ENCODE results near the gene MAN2B2. TPM values are rescaled to one million over a fixed set of nuclear protein-coding genes. Genes with fewer than 3 reads are reported as not detected.

The MAN2B2 gene
- total RNA-seq (2012; rRNA removed) (11.9 and 13.4 TPM in 2 replicates), polyA plus RNA-seq (2012; rRNA removed) (33.8 and 34.1 TPM in 2 replicates), Bru-seq, nascent RNA (percentile 58 among the genes with signal in this experiment), BruChase-seq, experiment 1, labeled RNA remaining after a 6-hour chase (percentile 59 among the genes with signal in this experiment), BruChase-seq, experiment 2, labeled RNA remaining after a 2-hour chase (percentile 49 among the genes with signal in this experiment)
- polyA plus RNA-seq (2012; cell fraction: cytosol; rRNA removed), result 28.6 and 52.3 TPM in 2 replicates
- polyA plus RNA-seq (2012; cell fraction: nucleus; rRNA removed; ENCODE audit: low replicate concordance), result 24.9 and 43.8 TPM in 2 replicates
- long read RNA-seq, full-length matches to known transcripts, result 9 of 173 reads
- long read RNA-seq, partial matches to known transcripts, result 33 of 173 reads
- long read RNA-seq, other reads (novel, unspliced or antisense), result 131 of 173 reads

DNA sequence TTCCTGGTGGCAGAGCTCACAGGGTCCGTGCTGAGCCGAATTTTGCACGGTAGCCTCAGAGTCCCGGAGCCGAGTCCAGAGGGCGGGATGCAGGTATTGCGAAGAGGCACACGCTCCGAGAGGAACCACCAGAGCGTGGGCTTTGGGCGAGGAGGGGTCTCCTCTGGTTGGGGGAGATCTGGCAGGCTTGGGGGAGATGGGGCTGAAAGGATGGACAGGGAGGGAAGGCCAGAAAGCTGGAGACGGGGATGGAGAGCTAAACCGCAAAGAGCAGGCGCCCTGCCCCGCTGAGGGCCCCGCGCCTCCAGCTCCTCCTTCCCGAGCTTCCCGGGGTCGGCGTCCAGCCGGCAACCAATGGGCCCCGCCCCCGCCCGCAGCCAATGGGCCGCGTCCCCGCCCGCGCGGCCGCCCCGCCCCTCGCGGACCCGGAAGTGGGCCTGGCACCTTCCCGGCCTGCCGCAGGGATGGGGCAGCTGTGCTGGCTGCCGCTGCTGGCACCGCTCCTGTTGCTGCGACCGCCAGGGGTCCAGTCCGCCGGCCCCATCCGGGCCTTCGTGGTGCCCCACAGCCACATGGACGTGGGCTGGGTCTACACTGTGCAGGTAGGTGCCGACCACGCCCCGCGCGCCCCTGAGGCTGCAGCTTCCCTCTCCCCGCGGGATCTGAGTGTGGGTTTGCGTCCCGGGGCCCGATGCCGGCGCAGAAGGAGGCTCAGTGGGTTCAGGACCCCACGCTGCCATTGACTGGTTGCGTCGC, at the start of gene MAN2B2:
Gene MAN2B2, plus strand, starts transcription at position 443 of the 756 bp plus-strand sequence. Its CDS starts 22 bp downstream, at position 465.
- peak within 1 kb of the TSS; percentile 20 to 94 for H4K8ac ChIP-seq (ENCODE audit: low read depth in 2 of 2, low read length in 2 of 2)
- H4K91ac ChIP-seq (ENCODE audit: insufficient read depth, low read depth, low read length), result peak within 1 kb of the TSS; percentile 69; the same call in 1 of the 2 replicates
- H4K5ac ChIP-seq (ENCODE audit: low read depth, low read length), result peak within 1 kb of the TSS; percentile 88
- peaks cover 4% of the 10 kb centered on the region; the same call in 1 of the 2 replicates for H3K9me1 ChIP-seq (ENCODE audit: insufficient read depth, low read length)
- H3K27me3 ChIP-seq (ENCODE audit: control insufficient read depth, insufficient read depth, low read length), result peaks cover 14% of the 10 kb centered on the region
- H3K4me1 ChIP-seq (ENCODE audit: control insufficient read depth, insufficient read depth, low read length), result peaks cover 8% of the 10 kb centered on the region; the same call in 1 of the 2 replicates
- dilution Hi-C loops (cut with HindIII; ENCODE audit: low sequenced_read_pairs, unreplicated experiment) (no loop called here), intact Hi-C loops (cut with micrococcal nuclease) (no loop called here), in situ Hi-C loops (cut with MboI; ENCODE audit: low sequenced_read_pairs) (no loop called here)
- peak within 1 kb of the TSS; percentile 68; the same call in 1 of the 2 replicates for H2AK5ac ChIP-seq (ENCODE audit: low read depth, low read length)
- DNase-seq, result peak; percentile 63
- H3K36me3 ChIP-seq (ENCODE audit: control insufficient read depth, insufficient read depth, low read length), result peaks cover 16% of the 10 kb centered on the region
- peak within 1 kb of the TSS; percentile 25 for H2BK5ac ChIP-seq (ENCODE audit: low read depth, low read length, poor library complexity, severe bottlenecking)
- H3K4me3 ChIP-seq (ENCODE audit: insufficient read depth, low read depth, low read length), result peak within 1 kb of the TSS; percentile 90
- peak within 1 kb of the TSS; percentile 51 for H3K23ac ChIP-seq (ENCODE audit: low read depth, low read length)
- peak within 1 kb of the TSS; percentile 71; the same call in 1 of the 2 replicates for H3K14ac ChIP-seq (replicated peaks; ENCODE audit: low read depth, low read length)
- 1% methylated on average over 24 of the region's 62 CpGs; no CpG with 5 or more reads in 1 of the 2 experiments for WGBS, 2 experiments (ENCODE audit: extremely low coverage in 2 of 2, insufficient read length in 1 of 2)
- peak within 1 kb of the TSS; percentile 32; the same call in 1 of the 2 replicates for H2BK120ac ChIP-seq (ENCODE audit: low read depth, low read length)
- no peak within 1 kb of the TSS for H2BK20ac ChIP-seq (ENCODE audit: low read depth, low read length)
- peak within 1 kb of the TSS; percentile 88 for H3K9ac ChIP-seq (ENCODE audit: low read depth, low read length)
- ATAC-seq (ENCODE audit: low read depth), result peak; percentile 100
- TF ChIP-seq CHD1 (IDR thresholded peaks at IDR 0.05; ENCODE audit: low read depth, low read length), result no peak
- no peak for TF ChIP-seq BHLHE40 (IDR thresholded peaks at IDR 0.05; ENCODE audit: low read depth, low read length)
- TF ChIP-seq POLR2A (IDR thresholded peaks at IDR 0.05; ENCODE audit: low read depth, low read length), result peak; percentile 62
- TF ChIP-seq MAZ (IDR thresholded peaks at IDR 0.05; ENCODE audit: borderline replicate concordance, low read depth, low read length), result peak; percentile 81; the same call in 1 of the 2 replicates
- TF ChIP-seq MAFK (IDR thresholded peaks at IDR 0.05; ENCODE audit: low read depth, low read length), result no peak
- TF ChIP-seq RAD21 (IDR thresholded peaks at IDR 0.05; ENCODE audit: low read length), result 0 out of 2 replicates have a peak, but pooled peaks have one; percentile 12
- TF ChIP-seq, protein P1, sequence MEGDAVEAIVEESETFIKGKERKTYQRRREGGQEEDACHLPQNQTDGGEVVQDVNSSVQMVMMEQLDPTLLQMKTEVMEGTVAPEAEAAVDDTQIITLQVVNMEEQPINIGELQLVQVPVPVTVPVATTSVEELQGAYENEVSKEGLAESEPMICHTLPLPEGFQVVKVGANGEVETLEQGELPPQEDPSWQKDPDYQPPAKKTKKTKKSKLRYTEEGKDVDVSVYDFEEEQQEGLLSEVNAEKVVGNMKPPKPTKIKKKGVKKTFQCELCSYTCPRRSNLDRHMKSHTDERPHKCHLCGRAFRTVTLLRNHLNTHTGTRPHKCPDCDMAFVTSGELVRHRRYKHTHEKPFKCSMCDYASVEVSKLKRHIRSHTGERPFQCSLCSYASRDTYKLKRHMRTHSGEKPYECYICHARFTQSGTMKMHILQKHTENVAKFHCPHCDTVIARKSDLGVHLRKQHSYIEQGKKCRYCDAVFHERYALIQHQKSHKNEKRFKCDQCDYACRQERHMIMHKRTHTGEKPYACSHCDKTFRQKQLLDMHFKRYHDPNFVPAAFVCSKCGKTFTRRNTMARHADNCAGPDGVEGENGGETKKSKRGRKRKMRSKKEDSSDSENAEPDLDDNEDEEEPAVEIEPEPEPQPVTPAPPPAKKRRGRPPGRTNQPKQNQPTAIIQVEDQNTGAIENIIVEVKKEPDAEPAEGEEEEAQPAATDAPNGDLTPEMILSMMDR (conservative IDR thresholded peaks at IDR 0.05; ENCODE audit: low read depth, low read length), result 0 out of 2 replicates have a peak, but pooled peaks have one; percentile 7
- no peak for TF ChIP-seq NFE2L2 (IDR thresholded peaks at IDR 0.05; ENCODE audit: low read depth, low read length)
- TF ChIP-seq RCOR1 (IDR thresholded peaks at IDR 0.05; ENCODE audit: insufficient replicate concordance, low read length), result no peak
- no peak for TF ChIP-seq CEBPB (IDR thresholded peaks at IDR 0.05; ENCODE audit: low read depth, low read length)
- TF ChIP-seq FOS (IDR thresholded peaks at IDR 0.05; ENCODE audit: low read depth, low read length), result no peak
- peak; percentile 55; the same call in 1 of the 2 replicates for TF ChIP-seq MXI1 (IDR thresholded peaks at IDR 0.05; ENCODE audit: borderline replicate concordance, low read depth, low read length)
- BruUV-seq (replicated peaks), result no TSS peak
- H3K56ac ChIP-seq (ENCODE audit: extremely low read depth, insufficient read depth, low read length), result peak within 1 kb of the TSS; percentile 39
- CTCF ChIA-PET, result no interaction called here
- peak within 1 kb of the TSS; percentile 61 for H3K18ac ChIP-seq (ENCODE audit: low read depth, low read length)
- H3K27ac ChIP-seq (ENCODE audit: insufficient read depth, low read length), result peak within 1 kb of the TSS; percentile 74
- peak within 1 kb of the TSS; percentile 82 for H3K4ac ChIP-seq (ENCODE audit: low read depth, low read length)
- peak within 1 kb of the TSS; percentile 100 for H2AFZ ChIP-seq (replicated peaks; ENCODE audit: low read length, poor library complexity)
- POLR2A ChIA-PET (ENCODE audit: unreplicated experiment), result no interaction called here
- peaks cover 0 to 13% of the 10 kb centered on the region in 2 experiments; a peak in 2 of 4 replicates for H3K79me1 ChIP-seq (ENCODE audit: low read depth in 1 of 2, low read length in 2 of 2)
- peaks cover 5% of the 10 kb centered on the region for H3K9me3 ChIP-seq (ENCODE audit: control insufficient read depth, insufficient read depth, low read length)
- peak within 1 kb of the TSS; percentile 99 for H3K4me2 ChIP-seq (ENCODE audit: low read depth, low read length)
- no peak within 1 kb of the TSS for H2BK15ac ChIP-seq (ENCODE audit: low read depth, low read length)
- H4K20me1 ChIP-seq (ENCODE audit: insufficient read depth, low read length), result no peaks in the 10 kb centered on the region
- peak within 1 kb of the TSS; percentile 99 for H2AK9ac ChIP-seq (replicated peaks; ENCODE audit: low read depth, low read length, poor library complexity)

All from IMR-90 (cell line).